Bronchial epithelial cell (primary cell): ENCODE results near the gene STUM. TPM values are rescaled to one million over a fixed set of nuclear protein-coding genes. Genes with fewer than 3 reads are reported as not detected.

Experiments
- DNase-seq: peaks from one replicate; pipeline ENCODE4 v3.0.0-alpha.2; 2010; ENCODE audit warnings: low read depth
- FAIRE-seq: peaks from 2 replicates; lab custom pipeline; 2011; peaks lifted over from hg19 to GRCh38; lab: Jason Lieb, UNC
- H3K27me3 ChIP-seq: 2 replicates; pipeline ENCODE4 v1.5.1; 2011; ENCODE audit warnings: low read length; ENCODE audit not compliant: control insufficient read depth, insufficient read depth
- H3K36me3 ChIP-seq: 2 replicates; pipeline ENCODE4 v1.5.1; 2011; ENCODE audit warnings: low read length; ENCODE audit not compliant: control insufficient read depth, insufficient read depth
- H3K4me3 ChIP-seq: 2 replicates; pipeline ENCODE4 v1.5.1; 2011; ENCODE audit warnings: mild to moderate bottlenecking, low read depth, low read length, control low read depth
- total RNA-seq: library from RNA; depleted of rRNA; stranded (reverse); fragments of >200 nt; gene quantifications from 2 replicates; pipeline ENCODE4 v1.2.1, GENCODE V29; 2014
- TF ChIP-seq, protein P1 (sequence below): IDR thresholded peaks from 2 replicates; pipeline ENCODE4 v1.5.1; 2011; ENCODE audit warnings: mild to moderate bottlenecking, moderate library complexity, low read length, control low read depth, inconsistent platforms; ENCODE audit not compliant: insufficient read depth, severe bottlenecking

Gene STUM
- total RNA-seq, 1 donor from 2014 or later: not detected

DNA sequence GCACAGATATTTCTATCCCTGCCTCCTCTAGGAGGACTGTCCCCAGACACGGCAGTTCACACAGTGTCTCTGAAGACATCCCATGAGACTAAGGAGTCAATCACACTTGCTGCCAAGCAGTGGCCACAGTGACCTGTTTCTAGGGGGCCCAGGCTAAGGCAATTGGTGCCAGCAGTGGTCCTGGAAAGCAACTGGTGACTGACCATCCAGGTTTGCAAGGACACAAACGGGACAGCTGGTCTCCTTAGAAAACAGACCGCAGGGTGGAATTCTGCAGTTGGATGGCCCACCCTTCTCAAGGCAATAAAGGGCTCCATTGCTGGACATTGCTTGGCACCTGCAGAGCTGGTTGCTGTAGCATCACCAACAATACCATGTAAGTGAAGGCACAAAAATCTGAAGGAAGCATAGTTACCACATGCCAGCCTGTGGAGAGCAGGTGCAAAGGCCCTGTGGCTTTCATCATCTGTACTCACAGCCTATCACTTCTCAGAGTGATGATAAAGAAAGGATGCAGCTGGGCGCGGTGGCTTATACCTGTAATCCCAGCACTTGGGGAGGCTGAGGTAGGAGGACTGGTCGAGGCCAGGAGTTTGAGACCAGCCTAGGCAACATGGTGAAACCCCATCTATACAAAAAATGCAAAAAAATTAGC is 81.5 kb downstream of the STUM start:
- no peaks in the 10 kb centered on the region for H3K36me3 ChIP-seq
- DNase-seq: no peak
- H3K27me3 ChIP-seq: peaks cover 3% of the 10 kb centered on the region
- H3K4me3 ChIP-seq: no peak overlapping the region
- TF ChIP-seq, protein P1, sequence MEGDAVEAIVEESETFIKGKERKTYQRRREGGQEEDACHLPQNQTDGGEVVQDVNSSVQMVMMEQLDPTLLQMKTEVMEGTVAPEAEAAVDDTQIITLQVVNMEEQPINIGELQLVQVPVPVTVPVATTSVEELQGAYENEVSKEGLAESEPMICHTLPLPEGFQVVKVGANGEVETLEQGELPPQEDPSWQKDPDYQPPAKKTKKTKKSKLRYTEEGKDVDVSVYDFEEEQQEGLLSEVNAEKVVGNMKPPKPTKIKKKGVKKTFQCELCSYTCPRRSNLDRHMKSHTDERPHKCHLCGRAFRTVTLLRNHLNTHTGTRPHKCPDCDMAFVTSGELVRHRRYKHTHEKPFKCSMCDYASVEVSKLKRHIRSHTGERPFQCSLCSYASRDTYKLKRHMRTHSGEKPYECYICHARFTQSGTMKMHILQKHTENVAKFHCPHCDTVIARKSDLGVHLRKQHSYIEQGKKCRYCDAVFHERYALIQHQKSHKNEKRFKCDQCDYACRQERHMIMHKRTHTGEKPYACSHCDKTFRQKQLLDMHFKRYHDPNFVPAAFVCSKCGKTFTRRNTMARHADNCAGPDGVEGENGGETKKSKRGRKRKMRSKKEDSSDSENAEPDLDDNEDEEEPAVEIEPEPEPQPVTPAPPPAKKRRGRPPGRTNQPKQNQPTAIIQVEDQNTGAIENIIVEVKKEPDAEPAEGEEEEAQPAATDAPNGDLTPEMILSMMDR: no peak
- FAIRE-seq: no peak

DNA sequence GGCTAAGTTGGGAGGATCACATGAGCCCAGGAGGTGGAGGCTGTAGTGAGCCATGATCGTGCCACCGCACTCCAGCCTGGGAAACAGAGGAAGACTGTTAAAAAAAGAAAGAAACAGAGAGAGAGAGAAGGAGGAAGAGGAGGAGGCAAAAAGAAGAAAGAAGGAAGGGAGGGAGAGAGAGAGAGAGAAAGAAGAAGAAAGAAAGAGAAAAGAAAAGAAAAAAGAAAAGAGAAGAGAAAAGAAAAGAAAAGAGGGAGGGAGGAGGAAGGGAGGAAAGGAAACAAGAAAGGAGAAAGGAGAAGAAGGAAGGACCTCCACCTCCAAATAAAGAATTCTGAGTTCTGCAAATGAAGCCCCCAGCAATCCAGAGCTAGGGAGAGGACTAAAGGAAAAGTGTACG is 82.0 kb downstream of the STUM start:
- H3K36me3 ChIP-seq: no peaks in the 10 kb centered on the region
- TF ChIP-seq, protein P1: no peak
- H3K27me3 ChIP-seq: peaks cover 3% of the 10 kb centered on the region
- H3K4me3 ChIP-seq: no peak overlapping the region
- no peak for DNase-seq
- no peak for FAIRE-seq

DNA sequence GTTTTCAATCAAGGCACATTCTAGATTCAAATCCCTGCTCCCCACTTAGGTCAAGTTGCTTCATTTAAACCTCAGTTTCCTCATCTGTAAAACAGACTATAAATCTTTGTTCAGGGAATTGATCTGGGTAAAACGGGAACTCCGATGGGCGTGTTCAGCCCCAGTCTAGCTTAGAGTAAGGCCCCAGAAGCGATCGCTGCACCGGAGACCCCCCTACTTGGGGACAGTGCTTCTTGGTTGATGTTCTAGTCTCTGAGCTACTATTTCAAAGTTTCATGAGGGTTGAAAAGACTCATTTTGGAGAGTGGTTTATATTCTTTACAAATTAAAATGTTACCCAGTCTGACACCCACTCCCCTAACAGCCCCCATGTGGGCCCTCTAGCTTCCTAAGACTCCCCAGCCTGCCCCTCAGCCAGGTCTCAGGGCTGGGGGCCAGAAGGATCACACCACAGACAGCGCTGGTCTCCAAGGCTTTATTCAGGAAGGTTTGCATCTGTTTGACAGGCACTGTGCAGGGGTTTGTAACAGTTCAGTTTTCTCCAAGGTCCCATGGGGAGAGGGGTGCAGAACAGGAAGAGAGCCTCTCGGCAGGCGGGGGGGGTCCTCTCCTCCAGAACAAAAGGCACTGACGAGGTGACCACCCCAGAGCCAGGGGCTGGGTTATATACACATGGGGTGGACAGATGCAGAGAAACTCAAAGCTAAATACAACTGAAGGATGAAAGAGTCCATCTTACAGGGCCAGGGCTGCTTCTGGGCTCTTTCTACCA is 82.9 kb downstream of the STUM start:
- TF ChIP-seq, protein P1: no peak
- DNase-seq (no peak), FAIRE-seq (no peak)
- H3K27me3 ChIP-seq: peaks cover 2% of the 10 kb centered on the region
- no peaks in the 10 kb centered on the region for H3K36me3 ChIP-seq
- no peak overlapping the region for H3K4me3 ChIP-seq

GRCh38 chr1:226632169-226632879 is 83.8 kb downstream of the STUM start:
- TF ChIP-seq, protein P1: no peak
- DNase-seq: no peak
- Histone ChIP-seq H3K36me3 (peaks cover under 1% of the 10 kb centered on the region), H3K4me3 (no peak overlapping the region), H3K27me3 (no peaks in the 10 kb centered on the region)
- no peak for FAIRE-seq

GRCh38 chr1:226632922-226633351 is 84.4 kb downstream of the STUM start:
- H3K36me3 ChIP-seq: peaks cover 1% of the 10 kb centered on the region
- FAIRE-seq (no peak), DNase-seq (no peak)
- H3K4me3 ChIP-seq: no peak overlapping the region
- H3K27me3 ChIP-seq: no peaks in the 10 kb centered on the region
- TF ChIP-seq, protein P1: no peak
